Keratinocyte (primary cell): ENCODE data around the gene FGF2.

Experiments
- EZH2 ChIP-seq: IDR thresholded peaks from one replicate; pipeline ENCODE4 v1.6.1; 2012; ENCODE audit warnings: inconsistent platforms, mild to moderate bottlenecking, low read length, moderate library complexity
- TF ChIP-seq, protein P1 (sequence below), 3 experiments: IDR thresholded peaks in 1 of 3; conservative IDR thresholded peaks in 1 of 3; optimal IDR thresholded peaks in 1 of 3; 2 replicates in 2 of 3; 3 replicates in 1 of 3; pipeline versions ENCODE3 to v1.5.1; 2011; ENCODE audit warnings: low read length in 3 of 3, mild to moderate bottlenecking in 3 of 3, moderate library complexity in 2 of 3, control low read depth in 1 of 3, inconsistent platforms in 1 of 3; ENCODE audit not compliant: insufficient read depth in 2 of 3; ENCODE audit errors: extremely low read depth in 1 of 3

DNA sequence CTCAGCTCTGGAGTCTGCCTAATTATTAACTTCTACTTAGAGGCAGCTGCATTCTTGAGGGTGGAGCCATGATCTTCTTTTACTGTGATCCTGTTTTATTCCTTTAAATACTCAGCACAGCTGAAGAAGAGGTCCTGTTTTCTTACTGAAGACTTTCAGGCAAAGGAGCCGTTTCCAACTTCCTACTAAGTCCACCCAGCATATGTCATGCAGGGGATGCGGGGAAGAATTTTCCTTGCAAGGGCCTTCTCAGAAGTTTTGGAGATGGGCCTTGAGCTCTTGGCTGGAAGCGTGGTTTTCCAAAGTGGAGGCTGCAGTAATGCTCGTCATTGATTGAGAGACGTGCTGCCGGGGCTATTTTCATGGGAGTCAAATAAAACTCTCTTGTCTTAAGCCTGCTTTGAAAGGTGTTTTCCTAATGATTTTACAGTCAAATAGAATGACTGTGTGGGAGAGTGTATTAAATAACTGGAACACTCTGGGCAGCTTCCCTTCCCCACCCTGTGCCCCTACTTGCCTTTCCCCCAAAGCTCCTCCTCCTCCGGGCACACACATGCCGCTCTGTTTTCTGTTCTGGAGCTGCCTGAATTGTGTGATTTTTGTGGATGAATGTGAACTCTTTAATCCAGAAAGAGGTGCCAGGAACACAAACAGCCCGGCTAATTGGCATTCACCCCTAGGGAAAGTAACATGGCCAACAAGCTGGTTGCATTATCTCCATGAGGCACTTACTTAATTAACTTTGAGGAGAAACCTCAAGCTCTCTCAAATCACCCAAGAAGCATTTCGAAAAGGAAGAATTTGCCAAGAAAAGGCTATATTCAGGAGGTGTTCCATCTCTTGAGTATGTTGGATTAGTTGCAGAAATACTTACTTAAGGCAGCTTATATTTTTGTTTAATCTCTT lies 28.1 kb downstream of the FGF2 start:
- TF ChIP-seq, protein P1, sequence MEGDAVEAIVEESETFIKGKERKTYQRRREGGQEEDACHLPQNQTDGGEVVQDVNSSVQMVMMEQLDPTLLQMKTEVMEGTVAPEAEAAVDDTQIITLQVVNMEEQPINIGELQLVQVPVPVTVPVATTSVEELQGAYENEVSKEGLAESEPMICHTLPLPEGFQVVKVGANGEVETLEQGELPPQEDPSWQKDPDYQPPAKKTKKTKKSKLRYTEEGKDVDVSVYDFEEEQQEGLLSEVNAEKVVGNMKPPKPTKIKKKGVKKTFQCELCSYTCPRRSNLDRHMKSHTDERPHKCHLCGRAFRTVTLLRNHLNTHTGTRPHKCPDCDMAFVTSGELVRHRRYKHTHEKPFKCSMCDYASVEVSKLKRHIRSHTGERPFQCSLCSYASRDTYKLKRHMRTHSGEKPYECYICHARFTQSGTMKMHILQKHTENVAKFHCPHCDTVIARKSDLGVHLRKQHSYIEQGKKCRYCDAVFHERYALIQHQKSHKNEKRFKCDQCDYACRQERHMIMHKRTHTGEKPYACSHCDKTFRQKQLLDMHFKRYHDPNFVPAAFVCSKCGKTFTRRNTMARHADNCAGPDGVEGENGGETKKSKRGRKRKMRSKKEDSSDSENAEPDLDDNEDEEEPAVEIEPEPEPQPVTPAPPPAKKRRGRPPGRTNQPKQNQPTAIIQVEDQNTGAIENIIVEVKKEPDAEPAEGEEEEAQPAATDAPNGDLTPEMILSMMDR (optimal IDR thresholded peaks at IDR 0.05 in 1 of 3, IDR thresholded peaks at IDR 0.05 in 1 of 3, conservative IDR thresholded peaks at IDR 0.05 in 1 of 3; ENCODE audit: extremely low read depth in 1 of 3, insufficient read depth in 2 of 3, low read length in 3 of 3): no peak
- TF ChIP-seq EZH2: no peak
